A172 (cell line): ENCODE results near the gene ADM5. TPM values are rescaled to one million over a fixed set of nuclear protein-coding genes. Genes with fewer than 3 reads are reported as not detected.

Source experiments
- DNase-seq: peaks from one replicate; pipeline ENCODE4 v3.0.0-alpha.2; 2015; ENCODE audit warnings: low spot score
- total RNA-seq: library from RNA; depleted of rRNA; stranded (reverse); fragments of >200 nt; shearing (Covaris generic); gene quantifications from 2 replicates; pipeline ENCODE4 v1.2.3, GENCODE V29; 2014; rRNA removed

ADM5 gene
- total RNA-seq, result 2.7 and 3.2 TPM in 2 replicates

- DNase-seq, result no peak
Observed at GRCh38 chr19:49689133-49690078, at the start of gene ADM5. Gene ADM5 (plus strand): TSS chr19:49689594. CDS start chr19:49689838, 244 bp downstream.

- peak; percentile 100 for DNase-seq
Observed at GRCh38 chr19:49640113-49640898, 49.1 kb upstream of the ADM5 start, which contains the start of gene RRAS. Gene RRAS (minus strand): TSS chr19:49640143. CDS start chr19:49640098, 45 bp downstream.

GRCh38 chr19:49641688-49642491 is 47.5 kb upstream of the ADM5 start, which contains the start of gene SCAF1:
Gene SCAF1 (plus strand): TSS chr19:49642209. CDS start chr19:49645027, 2,818 bp downstream.
- DNase-seq, result peak; percentile 98

- no peak for DNase-seq
Observed at GRCh38 chr19:49642492-49643035, 46.8 kb upstream of the ADM5 start.

- no peak for DNase-seq
Observed at GRCh38 chr19:49643466-49643865, 45.9 kb upstream of the ADM5 start.

- DNase-seq, result no peak
Observed at GRCh38 chr19:49645592-49645991, 43.8 kb upstream of the ADM5 start.

- DNase-seq, result no peak
Observed at GRCh38 chr19:49645995-49646394, 43.4 kb upstream of the ADM5 start.

GRCh38 chr19:49646586-49646985 is 42.8 kb upstream of the ADM5 start:
- DNase-seq, result no peak

GRCh38 chr19:49651029-49651819 is 38.2 kb upstream of the ADM5 start:
- no peak for DNase-seq

- no peak for DNase-seq
Observed at GRCh38 chr19:49651820-49652550, 37.4 kb upstream of the ADM5 start.

GRCh38 chr19:49652551-49653465 is 36.6 kb upstream of the ADM5 start:
- no peak for DNase-seq

- DNase-seq, result no peak
Observed at GRCh38 chr19:49653466-49653806, 36.0 kb upstream of the ADM5 start.

GRCh38 chr19:49654581-49654980 is 34.8 kb upstream of the ADM5 start:
- no peak for DNase-seq

- DNase-seq, result no peak
Observed at GRCh38 chr19:49655570-49656455, 33.6 kb upstream of the ADM5 start.

GRCh38 chr19:49656456-49657109 is 32.8 kb upstream of the ADM5 start:
- DNase-seq, result no peak

- no peak for DNase-seq
Observed at GRCh38 chr19:49657493-49658138, 31.8 kb upstream of the ADM5 start.

- no peak for DNase-seq
Observed at GRCh38 chr19:49658139-49658517, 31.3 kb upstream of the ADM5 start.
